Measurements from ENCODE around the gene RASGRP4.

DNA sequence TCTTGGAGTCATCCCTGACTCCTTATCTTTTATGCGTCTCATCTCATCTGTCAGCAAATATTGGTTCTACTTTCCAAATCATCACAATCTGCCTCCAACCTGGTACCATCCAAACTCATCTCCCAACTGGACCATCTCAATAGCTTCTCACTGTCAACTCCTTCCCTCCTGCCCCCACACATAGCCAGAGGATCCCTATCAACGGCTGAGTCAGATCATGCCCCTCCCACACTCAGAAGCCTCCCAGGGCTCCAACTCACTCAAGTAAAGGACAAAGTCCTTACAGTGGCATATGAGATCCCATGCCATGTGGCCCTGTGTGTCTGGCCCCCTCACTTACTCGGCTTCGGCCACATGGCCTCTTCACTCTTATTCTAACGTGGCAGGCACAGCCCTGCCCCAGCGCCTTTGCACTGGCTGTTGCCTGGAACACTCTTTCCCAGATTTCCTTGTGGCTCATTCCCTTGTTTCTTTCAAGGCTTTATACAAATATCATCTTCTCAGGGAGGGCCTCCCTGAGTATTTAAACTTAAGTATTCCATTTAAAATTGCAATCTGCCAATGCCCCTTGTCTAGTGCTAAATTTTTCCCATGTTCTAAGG, 33.2 kb downstream of the RASGRP4 start:
- TF ChIP-seq POLR2A (IDR thresholded peaks at IDR 0.05) = no peak
- TF ChIP-seq, protein P1, sequence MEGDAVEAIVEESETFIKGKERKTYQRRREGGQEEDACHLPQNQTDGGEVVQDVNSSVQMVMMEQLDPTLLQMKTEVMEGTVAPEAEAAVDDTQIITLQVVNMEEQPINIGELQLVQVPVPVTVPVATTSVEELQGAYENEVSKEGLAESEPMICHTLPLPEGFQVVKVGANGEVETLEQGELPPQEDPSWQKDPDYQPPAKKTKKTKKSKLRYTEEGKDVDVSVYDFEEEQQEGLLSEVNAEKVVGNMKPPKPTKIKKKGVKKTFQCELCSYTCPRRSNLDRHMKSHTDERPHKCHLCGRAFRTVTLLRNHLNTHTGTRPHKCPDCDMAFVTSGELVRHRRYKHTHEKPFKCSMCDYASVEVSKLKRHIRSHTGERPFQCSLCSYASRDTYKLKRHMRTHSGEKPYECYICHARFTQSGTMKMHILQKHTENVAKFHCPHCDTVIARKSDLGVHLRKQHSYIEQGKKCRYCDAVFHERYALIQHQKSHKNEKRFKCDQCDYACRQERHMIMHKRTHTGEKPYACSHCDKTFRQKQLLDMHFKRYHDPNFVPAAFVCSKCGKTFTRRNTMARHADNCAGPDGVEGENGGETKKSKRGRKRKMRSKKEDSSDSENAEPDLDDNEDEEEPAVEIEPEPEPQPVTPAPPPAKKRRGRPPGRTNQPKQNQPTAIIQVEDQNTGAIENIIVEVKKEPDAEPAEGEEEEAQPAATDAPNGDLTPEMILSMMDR (IDR thresholded peaks at IDR 0.05) = no peak
